Lower leg skin (tissue), 3 donors: ENCODE results near the gene MTA1.

Experiments used
- POLR2A ChIP-seq, 2 donors: fragments of 450-650 bp; IDR thresholded peaks; one replicate each; pipeline ENCODE4 v1.6.1; 2016 to 2017; ENCODE audit warnings: antibody characterized with exemption in 2 of 2, mild to moderate bottlenecking in 1 of 2, moderate library complexity in 1 of 2
- TF ChIP-seq, protein P1 (sequence below), 3 donors: fragments of 450-650 bp; IDR thresholded peaks; one replicate each; pipeline ENCODE4 v1.5.1; 2016; ENCODE audit warnings: antibody characterized with exemption in 3 of 3, mild to moderate bottlenecking in 3 of 3, moderate library complexity in 2 of 3

DNA sequence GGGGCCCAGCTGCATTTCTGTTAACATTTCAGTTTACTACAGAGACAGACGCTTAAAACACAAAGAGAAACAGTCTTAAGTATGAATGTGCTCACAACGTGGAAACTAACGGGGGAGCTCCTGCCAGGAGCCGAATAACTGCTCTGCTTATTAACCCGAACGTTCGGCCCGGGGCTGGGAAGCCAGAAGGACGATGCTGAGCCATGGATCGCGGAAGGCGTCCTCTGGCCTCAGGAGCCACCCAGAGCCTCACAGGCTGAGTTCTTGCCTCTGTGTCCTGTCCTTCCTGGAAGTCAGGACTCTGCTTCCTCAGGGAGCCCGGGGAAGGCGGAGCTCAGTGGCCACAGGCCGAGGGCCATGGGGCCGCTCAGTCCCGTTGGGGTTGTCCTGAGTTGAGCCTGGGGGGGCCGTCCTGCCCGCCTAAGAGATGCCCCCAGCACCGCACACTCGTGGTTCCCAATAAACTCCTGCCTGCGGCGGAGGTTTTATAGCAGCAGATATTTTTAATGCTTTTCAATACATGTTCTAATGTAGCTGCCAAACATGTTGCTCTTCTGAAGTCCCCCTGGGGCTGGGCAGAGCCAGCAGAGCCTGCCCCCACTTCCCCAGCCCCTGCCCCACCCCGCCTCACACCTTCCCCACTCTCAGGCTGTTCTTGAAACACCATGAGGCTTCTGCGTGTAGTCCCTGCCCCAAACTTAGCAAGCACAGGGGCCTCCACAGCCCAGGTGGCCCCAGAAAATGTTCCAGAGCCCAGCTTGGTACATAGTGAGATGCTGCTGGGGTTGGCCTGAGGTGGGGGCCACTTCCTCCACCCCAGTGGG is 24.7 kb upstream of the MTA1 start:
- TF ChIP-seq, protein P1, sequence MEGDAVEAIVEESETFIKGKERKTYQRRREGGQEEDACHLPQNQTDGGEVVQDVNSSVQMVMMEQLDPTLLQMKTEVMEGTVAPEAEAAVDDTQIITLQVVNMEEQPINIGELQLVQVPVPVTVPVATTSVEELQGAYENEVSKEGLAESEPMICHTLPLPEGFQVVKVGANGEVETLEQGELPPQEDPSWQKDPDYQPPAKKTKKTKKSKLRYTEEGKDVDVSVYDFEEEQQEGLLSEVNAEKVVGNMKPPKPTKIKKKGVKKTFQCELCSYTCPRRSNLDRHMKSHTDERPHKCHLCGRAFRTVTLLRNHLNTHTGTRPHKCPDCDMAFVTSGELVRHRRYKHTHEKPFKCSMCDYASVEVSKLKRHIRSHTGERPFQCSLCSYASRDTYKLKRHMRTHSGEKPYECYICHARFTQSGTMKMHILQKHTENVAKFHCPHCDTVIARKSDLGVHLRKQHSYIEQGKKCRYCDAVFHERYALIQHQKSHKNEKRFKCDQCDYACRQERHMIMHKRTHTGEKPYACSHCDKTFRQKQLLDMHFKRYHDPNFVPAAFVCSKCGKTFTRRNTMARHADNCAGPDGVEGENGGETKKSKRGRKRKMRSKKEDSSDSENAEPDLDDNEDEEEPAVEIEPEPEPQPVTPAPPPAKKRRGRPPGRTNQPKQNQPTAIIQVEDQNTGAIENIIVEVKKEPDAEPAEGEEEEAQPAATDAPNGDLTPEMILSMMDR (IDR thresholded peaks at IDR 0.05), result no peak
- TF ChIP-seq POLR2A (IDR thresholded peaks at IDR 0.05), result no peak
